Vagina (tissue), 2 donors: ENCODE results near the gene SMIM1. TPM values are rescaled to one million over a fixed set of nuclear protein-coding genes. Genes with fewer than 3 reads are reported as not detected.

Source experiments
- DNase-seq, 2 donors: peaks; one replicate each; pipeline ENCODE4 v3.0.0-alpha.2; 2017; ENCODE audit errors: extremely low spot score in 2 of 2
- H3K27ac ChIP-seq: fragments of 200-600 bp; sonication (generic); one replicate; pipeline ENCODE4 v1.5.1; 2019
- H3K27me3 ChIP-seq: fragments of 200-600 bp; sonication (generic); one replicate; pipeline ENCODE4 v1.5.1; 2019
- H3K36me3 ChIP-seq, 2 donors: fragments of 200-600 bp; sonication (generic); one replicate each; pipeline ENCODE4 v1.5.1; 2017 to 2019
- H3K4me1 ChIP-seq: fragments of 200-600 bp; sonication (generic); one replicate; pipeline ENCODE4 v1.5.1; 2019
- H3K4me3 ChIP-seq, 2 donors: fragments of 200-600 bp; sonication (generic); 1 replicate in 1 of 2; 2 replicates in 1 of 2; pipeline ENCODE4 v1.5.1; 2016 to 2019
- H3K9me3 ChIP-seq: fragments of 200-600 bp; sonication (generic); one replicate; pipeline ENCODE4 v1.5.1; 2019
- POLR2A ChIP-seq, 2 donors: fragments of 450-650 bp; IDR thresholded peaks; one replicate each; pipeline ENCODE4 v1.6.1; 2017; ENCODE audit warnings: antibody characterized with exemption in 2 of 2, mild to moderate bottlenecking in 2 of 2, moderate library complexity in 2 of 2
- POLR2AphosphoS5 ChIP-seq, 2 donors: sonication (generic); formaldehyde crosslinking; IDR thresholded peaks; one replicate each; pipeline ENCODE4 v1.9.0; 2017; ENCODE audit warnings: antibody characterized with exemption in 2 of 2, mild to moderate bottlenecking in 2 of 2, low read depth in 1 of 2; ENCODE audit not compliant: insufficient read depth in 1 of 2
- intact Hi-C: fragments of 100-400 bp; cut with DNase I; formaldehyde crosslinking; loops from one replicate; pipeline ENCODE4 v1.15.1; 2023
- total RNA-seq: library from RNA; depleted of rRNA; stranded (reverse); fragments of >200 nt; gene quantifications from one replicate; pipeline ENCODE4 v1.2.3, GENCODE V29; 2016
- TF ChIP-seq, protein P1 (sequence below), 3 experiments: fragments of 450-650 bp in 2 of 3; fragments of 200-600 bp in 1 of 3; sonication (generic) in 1 of 3; IDR thresholded peaks; one replicate each; pipeline ENCODE4 v1.5.1; 2017 to 2019; ENCODE audit warnings: antibody characterized with exemption in 3 of 3, mild to moderate bottlenecking in 2 of 3, moderate library complexity in 2 of 3

The SMIM1 gene
- total RNA-seq, 1 donor from 2014 or later, result not detected

DNA sequence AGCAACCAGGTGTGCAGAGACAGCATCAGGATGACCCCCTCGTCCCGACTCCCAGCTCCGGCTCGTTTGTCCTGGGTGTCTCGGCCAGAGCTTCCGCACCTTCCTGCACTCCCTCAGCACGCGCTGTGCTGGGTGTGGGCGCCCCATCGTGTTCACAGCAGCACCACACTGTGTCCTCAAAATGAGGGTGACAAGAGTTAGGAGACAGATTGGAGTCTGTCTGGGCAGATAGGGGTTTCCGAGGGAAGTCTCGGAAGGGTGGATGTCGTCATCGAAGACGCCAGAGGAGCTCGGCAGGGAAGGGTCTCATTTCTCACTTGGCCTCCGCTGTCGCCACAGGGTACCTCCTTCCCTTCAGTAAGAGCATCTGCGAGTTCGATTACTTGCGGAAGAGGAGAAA, 16.2 kb upstream of the SMIM1 start:
- Histone ChIP-seq H3K4me1 (no peaks in the 10 kb centered on the region), H3K27me3 (no peaks in the 10 kb centered on the region), H3K36me3 (no peaks in the 10 kb centered on the region), H3K9me3 (no peaks in the 10 kb centered on the region), H3K4me3 (no peak overlapping the region), H3K27ac (no peak overlapping the region)
- intact Hi-C loops, result no loop called here
- TF ChIP-seq POLR2A (IDR thresholded peaks at IDR 0.05), result no peak
- TF ChIP-seq, protein P1, sequence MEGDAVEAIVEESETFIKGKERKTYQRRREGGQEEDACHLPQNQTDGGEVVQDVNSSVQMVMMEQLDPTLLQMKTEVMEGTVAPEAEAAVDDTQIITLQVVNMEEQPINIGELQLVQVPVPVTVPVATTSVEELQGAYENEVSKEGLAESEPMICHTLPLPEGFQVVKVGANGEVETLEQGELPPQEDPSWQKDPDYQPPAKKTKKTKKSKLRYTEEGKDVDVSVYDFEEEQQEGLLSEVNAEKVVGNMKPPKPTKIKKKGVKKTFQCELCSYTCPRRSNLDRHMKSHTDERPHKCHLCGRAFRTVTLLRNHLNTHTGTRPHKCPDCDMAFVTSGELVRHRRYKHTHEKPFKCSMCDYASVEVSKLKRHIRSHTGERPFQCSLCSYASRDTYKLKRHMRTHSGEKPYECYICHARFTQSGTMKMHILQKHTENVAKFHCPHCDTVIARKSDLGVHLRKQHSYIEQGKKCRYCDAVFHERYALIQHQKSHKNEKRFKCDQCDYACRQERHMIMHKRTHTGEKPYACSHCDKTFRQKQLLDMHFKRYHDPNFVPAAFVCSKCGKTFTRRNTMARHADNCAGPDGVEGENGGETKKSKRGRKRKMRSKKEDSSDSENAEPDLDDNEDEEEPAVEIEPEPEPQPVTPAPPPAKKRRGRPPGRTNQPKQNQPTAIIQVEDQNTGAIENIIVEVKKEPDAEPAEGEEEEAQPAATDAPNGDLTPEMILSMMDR (IDR thresholded peaks at IDR 0.05), result no peak
- TF ChIP-seq POLR2AphosphoS5 (IDR thresholded peaks at IDR 0.05; ENCODE audit: insufficient read depth in 1 of 2, low read depth in 1 of 2), result no peak
- DNase-seq, result no peak

DNA sequence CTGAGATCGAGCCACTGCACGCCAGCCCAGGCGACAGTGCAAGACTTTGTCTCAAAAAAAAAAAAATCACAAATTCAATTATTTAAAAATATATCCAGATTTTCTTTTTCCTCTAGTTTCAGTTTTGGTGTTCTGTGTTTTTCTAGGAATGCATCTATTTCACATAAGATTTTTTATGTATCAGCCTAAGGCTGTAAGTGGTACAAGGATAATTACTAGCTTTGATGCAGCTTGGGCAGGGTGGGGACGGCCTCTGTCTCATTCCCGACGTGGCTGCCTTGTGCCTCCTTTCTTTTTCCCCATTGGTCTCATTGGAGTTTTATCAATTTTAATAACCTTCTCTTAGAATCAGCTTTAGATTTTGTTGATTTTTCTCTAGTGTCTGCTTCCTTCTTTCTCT, 13.4 kb upstream of the SMIM1 start:
- TF ChIP-seq POLR2AphosphoS5 (IDR thresholded peaks at IDR 0.05; ENCODE audit: insufficient read depth in 1 of 2, low read depth in 1 of 2) (no peak), POLR2A (IDR thresholded peaks at IDR 0.05) (no peak)
- TF ChIP-seq, protein P1 (IDR thresholded peaks at IDR 0.05), result no peak
- H3K4me3 ChIP-seq, result no peak overlapping the region
- H3K9me3 ChIP-seq, result no peaks in the 10 kb centered on the region
- DNase-seq, result no peak
- no peaks in the 10 kb centered on the region for H3K27me3 ChIP-seq
- no peaks in the 10 kb centered on the region for H3K4me1 ChIP-seq
- no peak overlapping the region for H3K27ac ChIP-seq
- H3K36me3 ChIP-seq, result no peaks in the 10 kb centered on the region
- intact Hi-C loops, result no loop called here

DNA sequence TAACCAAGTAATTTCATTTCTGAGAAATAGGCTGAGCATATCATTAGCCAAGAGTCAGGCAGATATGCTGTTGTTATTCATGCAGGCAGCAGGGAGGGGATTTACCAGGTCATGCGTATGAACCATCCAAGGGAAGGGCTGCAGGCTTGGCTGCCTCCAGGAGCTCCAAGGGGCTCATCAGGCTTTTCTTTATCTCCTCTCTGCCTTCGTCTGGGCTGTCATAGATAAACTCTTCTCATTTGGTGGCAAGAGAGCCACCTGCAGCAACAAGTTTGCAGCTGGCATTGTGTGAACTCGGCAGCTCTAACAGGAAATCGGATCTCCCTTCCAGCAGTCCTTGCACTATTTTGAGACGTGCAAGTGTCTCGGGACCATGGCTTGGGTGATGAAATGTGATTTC, 12.8 kb upstream of the SMIM1 start:
- Histone ChIP-seq H3K4me3 (no peak overlapping the region), H3K36me3 (no peaks in the 10 kb centered on the region), H3K9me3 (no peaks in the 10 kb centered on the region), H3K4me1 (no peaks in the 10 kb centered on the region), H3K27me3 (no peaks in the 10 kb centered on the region), H3K27ac (no peak overlapping the region)
- intact Hi-C loops, result no loop called here
- TF ChIP-seq, protein P1 (IDR thresholded peaks at IDR 0.05), result no peak
- no peak for TF ChIP-seq POLR2AphosphoS5 (IDR thresholded peaks at IDR 0.05; ENCODE audit: insufficient read depth in 1 of 2, low read depth in 1 of 2)
- no peak for TF ChIP-seq POLR2A (IDR thresholded peaks at IDR 0.05)
- DNase-seq, result no peak

DNA sequence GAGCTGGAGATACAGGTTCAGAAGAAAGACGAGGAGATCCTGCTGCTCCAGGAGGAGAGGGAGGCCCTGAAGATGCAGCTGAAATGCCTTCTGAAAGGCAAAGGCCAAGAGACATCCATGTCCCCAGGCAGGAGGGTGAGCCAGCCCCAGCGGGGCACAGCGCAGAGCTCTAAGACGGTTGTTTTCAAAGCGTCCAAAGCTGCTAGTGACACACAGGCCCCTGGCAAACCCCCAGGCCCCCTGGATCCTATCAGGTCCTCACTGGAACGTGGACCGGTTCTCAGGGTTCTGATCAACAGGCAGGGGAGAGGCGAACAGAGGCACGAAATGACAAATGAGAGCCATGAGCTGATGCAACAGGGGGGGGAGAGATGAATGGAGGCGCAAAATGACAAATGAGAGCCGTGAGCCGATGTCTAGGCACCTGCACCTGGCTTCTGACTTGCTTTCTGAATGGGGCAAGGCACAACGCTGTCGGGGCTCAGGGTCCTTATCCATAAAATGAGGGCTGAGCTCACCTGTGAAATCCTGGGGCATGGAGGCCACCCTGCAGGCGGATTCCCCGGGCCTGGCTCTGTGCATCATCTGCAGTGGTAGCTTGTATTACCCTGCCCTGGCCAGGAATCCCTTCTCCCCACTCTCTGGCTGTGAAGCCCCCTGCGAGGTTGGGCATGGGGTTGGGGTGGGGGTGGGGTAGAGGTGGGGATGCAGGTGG, 11.1 kb upstream of the SMIM1 start:
- H3K4me1 ChIP-seq, result no peaks in the 10 kb centered on the region
- H3K36me3 ChIP-seq, result no peaks in the 10 kb centered on the region
- TF ChIP-seq, protein P1 (IDR thresholded peaks at IDR 0.05), result no peak
- TF ChIP-seq POLR2A (IDR thresholded peaks at IDR 0.05) (no peak), POLR2AphosphoS5 (IDR thresholded peaks at IDR 0.05; ENCODE audit: insufficient read depth in 1 of 2, low read depth in 1 of 2) (no peak)
- no peaks in the 10 kb centered on the region for H3K27me3 ChIP-seq
- DNase-seq, result no peak
- H3K9me3 ChIP-seq, result no peaks in the 10 kb centered on the region
- intact Hi-C loops, result no loop called here
- no peak overlapping the region for H3K27ac ChIP-seq
- H3K4me3 ChIP-seq, result no peak overlapping the region

DNA sequence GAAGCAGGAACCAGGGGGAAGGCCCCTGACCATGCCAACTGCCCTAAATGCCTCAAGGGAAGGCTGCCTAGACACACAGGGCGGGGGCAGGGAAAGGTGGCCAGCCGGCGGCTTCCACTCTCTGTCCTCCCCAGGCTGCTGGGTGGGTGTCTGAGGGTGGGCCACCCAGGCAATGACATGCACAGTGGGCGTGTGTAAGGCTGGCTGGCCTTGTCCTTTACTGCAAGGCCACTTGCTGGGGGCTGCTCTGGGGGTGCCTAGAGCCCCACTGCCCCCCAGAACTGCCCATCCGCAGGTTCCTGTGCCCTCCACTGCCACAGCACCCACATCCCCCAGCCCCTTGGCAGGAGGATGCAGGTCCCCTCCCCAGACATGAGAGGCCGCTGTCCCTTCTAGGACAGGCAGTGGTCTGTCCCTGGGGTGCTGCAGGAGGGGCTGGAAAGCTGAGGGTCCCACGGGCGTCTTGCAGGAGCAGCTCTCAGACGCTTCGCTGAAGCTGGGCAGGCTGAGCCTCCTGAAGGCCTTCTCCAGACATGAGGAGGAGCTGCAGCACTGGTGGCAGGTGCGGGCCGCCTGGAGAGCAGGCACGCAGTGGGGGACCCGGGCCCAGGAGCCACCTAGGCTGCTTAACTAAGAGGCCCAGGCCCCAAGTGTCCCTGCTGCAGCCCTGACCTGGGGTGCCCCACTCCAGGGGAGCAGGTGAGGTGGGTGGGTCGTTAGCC, 10.2 kb upstream of the SMIM1 start:
- intact Hi-C loops, result no loop called here
- Histone ChIP-seq H3K9me3 (no peaks in the 10 kb centered on the region), H3K27me3 (no peaks in the 10 kb centered on the region), H3K4me1 (no peaks in the 10 kb centered on the region), H3K4me3 (no peak overlapping the region), H3K27ac (no peak overlapping the region), H3K36me3 (no peaks in the 10 kb centered on the region)
- DNase-seq, result no peak
- TF ChIP-seq, protein P1 (IDR thresholded peaks at IDR 0.05), result no peak
- TF ChIP-seq POLR2A (IDR thresholded peaks at IDR 0.05) (no peak), POLR2AphosphoS5 (IDR thresholded peaks at IDR 0.05; ENCODE audit: insufficient read depth in 1 of 2, low read depth in 1 of 2) (no peak)
